A549 (cell line): ENCODE data around the gene DYNLRB1. TPM values are rescaled to one million over a fixed set of nuclear protein-coding genes. Genes with fewer than 3 reads are reported as not detected.

Experiments
- ATAC-seq, 2 experiments: fragments of 200-7000 bp in 1 of 2; fragments of >200 bp in 1 of 2; cut with Nextera tagmentation in 1 of 2; cut with Tn5 transposase in 1 of 2; 3 replicates each; pipeline versions ENCODE4 v1.8.0 to v1.9.1; 2018 to 2020; ENCODE audit warnings: mild to moderate bottlenecking in 1 of 2, moderate library complexity in 1 of 2
- CTCF ChIA-PET: fragments of 300-600 bp; sonication (Branson Sonifier 250); formaldehyde crosslinking; extraction: SDS; loops from one replicate; lab custom pipeline; 2021; ENCODE audit warnings: antibody characterized with exemption, inconsistent platforms; lab: Yijun Ruan, JAX
- POLR2A ChIA-PET: fragments of 350-600 bp; formaldehyde crosslinking; extraction: SDS; loops from one replicate; lab custom pipeline; 2021; ENCODE audit warnings: antibody characterized with exemption, inconsistent platforms; lab: Yijun Ruan, JAX
- DNase-seq, 2 experiments: peaks; one replicate each; pipeline versions ENCODE4 v3.0.0 to v3.0.0-alpha.2; 2011 to 2016; ENCODE audit warnings: low read depth in 1 of 2, low spot score in 1 of 2
- FAIRE-seq: peaks from 2 replicates; lab custom pipeline; 2011; peaks lifted over from hg19 to GRCh38; lab: Jason Lieb, UNC
- H3K27ac ChIP-seq, 2 experiments: fragments of >200 bp; sonication (Bioruptor Twin); formaldehyde crosslinking; 3 replicates each; pipeline ENCODE4 v1.5.1; 2016 to 2017
- H3K4me1 ChIP-seq: fragments of >200 bp; sonication (Bioruptor Twin); formaldehyde crosslinking; 3 replicates; pipeline ENCODE4 v1.6.1; 2016
- H3K4me2 ChIP-seq: fragments of >200 bp; sonication (Bioruptor Twin); formaldehyde crosslinking; 3 replicates; pipeline ENCODE4 v1.6.1; 2016
- H3K4me3 ChIP-seq: fragments of >200 bp; sonication (Bioruptor Twin); formaldehyde crosslinking; 3 replicates; pipeline ENCODE4 v1.5.1; 2016
- H3K9me3 ChIP-seq: fragments of >200 bp; sonication (Bioruptor Twin); formaldehyde crosslinking; 3 replicates; pipeline ENCODE4 v1.6.1; 2016
- CHD4 ChIP-seq: fragments of 200-600 bp; sonication (generic); IDR thresholded peaks from 2 replicates; pipeline ENCODE4 v1.6.1; 2016; ENCODE audit warnings: antibody characterized with exemption, mild to moderate bottlenecking, borderline replicate concordance
- HOXA7 ChIP-seq: fragments of 250-450 bp; sonication (Bioruptor Pico); IDR thresholded peaks from 2 replicates; pipeline ENCODE4 v1.5.0; 2020; ENCODE audit warnings: mild to moderate bottlenecking, moderate library complexity
- JUNB ChIP-seq: fragments of >200 bp; sonication (Bioruptor Twin); formaldehyde crosslinking; IDR thresholded peaks from 2 replicates; pipeline ENCODE4 v1.6.1; 2016
- KDM5A ChIP-seq: fragments of 200-600 bp; sonication (generic); IDR thresholded peaks from 2 replicates; pipeline ENCODE4 v1.6.1; 2016; ENCODE audit warnings: antibody characterized with exemption, mild to moderate bottlenecking
- NPAS2 ChIP-seq: fragments of 250-450 bp; sonication (Bioruptor Pico); IDR thresholded peaks from 2 replicates; pipeline ENCODE4 v1.8.0; 2022; ENCODE audit warnings: mild to moderate bottlenecking, moderate library complexity, borderline replicate concordance
- NR3C1 ChIP-seq: fragments of >200 bp; sonication (Bioruptor Twin); formaldehyde crosslinking; IDR thresholded peaks from 3 replicates; pipeline ENCODE4 v1.6.1; 2017
- RAD21 ChIP-seq, 2 experiments: fragments of >200 bp in 1 of 2; sonication (Bioruptor Twin) in 1 of 2; formaldehyde crosslinking in 1 of 2; IDR thresholded peaks in 1 of 2; conservative IDR thresholded peaks in 1 of 2; 2 replicates in 1 of 2; 3 replicates in 1 of 2; pipeline ENCODE4 v1.6.1; 2012 to 2018; ENCODE audit warnings: inconsistent platforms in 1 of 2
- RARB ChIP-seq: fragments of 250-450 bp; sonication (Bioruptor Pico); IDR thresholded peaks from 2 replicates; pipeline ENCODE4 v1.8.0; 2021; ENCODE audit warnings: mild to moderate bottlenecking, moderate library complexity
- RCOR1 ChIP-seq: fragments of 150-350 bp; IDR thresholded peaks from 2 replicates; pipeline ENCODE4 v1.6.1; 2014; ENCODE audit warnings: antibody characterized with exemption, low read length, low read depth
- SMC3 ChIP-seq: fragments of >200 bp; sonication (Bioruptor Twin); formaldehyde crosslinking; IDR thresholded peaks from 3 replicates; pipeline ENCODE4 v1.6.1; 2018; ENCODE audit warnings: inconsistent platforms
- ZC3H11A ChIP-seq: fragments of 450-650 bp; IDR thresholded peaks from 2 replicates; pipeline ENCODE4 v1.6.1; 2014; ENCODE audit warnings: antibody characterized with exemption, mild to moderate bottlenecking
- ZNF302 ChIP-seq: fragments of 250-450 bp; sonication (Bioruptor Pico); IDR thresholded peaks from 2 replicates; pipeline ENCODE4 v1.9.0; 2021; ENCODE audit warnings: inconsistent platforms, mild to moderate bottlenecking, moderate library complexity
- ZSCAN20 ChIP-seq: fragments of 250-450 bp; sonication (Bioruptor Pico); IDR thresholded peaks from 2 replicates; pipeline ENCODE4 v1.8.0; 2022; ENCODE audit warnings: mild to moderate bottlenecking, moderate library complexity
- WGBS: methylation state at CpG from one replicate; pipeline ENCODE4 v1.1.6; 2017; ENCODE audit errors: missing lambda C conversion rate; 5-methylcytosine and 5-hydroxymethylcytosine counted together
- polyA plus RNA-seq, 4 experiments: library from polyadenylated mRNA; depleted of rRNA in 3 of 4; stranded (reverse); fragments of >200 nt; fragmentation: RNase III in 1 of 4; extraction: RNeasy Plus Mini Kit Qiagen cat#74134 plus additional on column Dnase treatment in 1 of 4; gene quantifications; 2 replicates in 3 of 4; 3 replicates in 1 of 4; pipeline ENCODE4 v1.2.3, GENCODE V29; 2011 to 2017
- TF ChIP-seq, protein P1 (sequence below): fragments of >200 bp; sonication (Bioruptor Twin); formaldehyde crosslinking; IDR thresholded peaks from 3 replicates; pipeline ENCODE4 v1.5.1; 2016
- TF ChIP-seq, protein P2 (sequence below): IDR thresholded peaks from 2 replicates; pipeline ENCODE4 v1.6.1; 2012
- TF ChIP-seq, protein P3 (sequence below): fragments of 200-600 bp; sonication (generic); IDR thresholded peaks from 2 replicates; pipeline ENCODE4 v1.6.1; 2016; ENCODE audit warnings: antibody characterized with exemption, mild to moderate bottlenecking, moderate library complexity

The DYNLRB1 gene
- polyA plus RNA-seq, 2 of the 4 experiments (the other 2 are of a cell fraction), result 148 to 211 TPM

DNA sequence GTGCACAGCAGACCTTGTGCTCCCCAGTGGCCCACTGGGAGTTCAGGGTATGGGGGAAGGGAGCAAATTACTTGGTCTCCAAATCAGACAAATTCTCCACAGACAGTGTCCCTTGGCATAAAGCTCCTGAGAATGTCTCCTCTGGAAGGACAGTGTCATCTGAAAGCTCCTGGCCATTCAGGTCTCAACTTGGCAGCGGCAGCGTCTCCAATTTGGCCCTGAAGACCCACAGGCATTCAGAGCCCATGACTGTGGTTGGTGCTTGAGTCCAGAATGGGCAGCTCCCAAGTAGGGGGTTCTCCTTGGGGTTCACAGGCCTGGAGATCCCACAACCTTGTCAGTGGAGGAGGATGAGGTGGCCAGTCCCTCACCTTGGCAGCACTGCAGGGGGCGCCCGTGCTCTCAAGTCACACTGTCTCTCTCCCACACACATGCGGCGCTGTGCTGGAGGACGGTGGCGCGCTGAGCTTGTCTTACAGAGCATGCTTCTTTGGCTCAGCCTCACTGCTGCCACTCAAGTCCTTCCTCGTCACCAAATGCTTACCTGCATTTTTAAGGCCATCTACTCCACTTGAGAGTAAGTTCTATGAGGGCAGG, 20.7 kb downstream of the DYNLRB1 start:
- FAIRE-seq (no peak), DNase-seq (peak in 1 of 2 experiments; percentile 76), ATAC-seq (peak; percentile 82 to 85)
- ChIA-PET CTCF (interaction anchor here (0.5 to 5.3 kb wide), 19 partner anchors 7 to 1215 kb away, joined by 3 to 35 read pairs (median 3); partner anchors contain the start of gene MAP1LC3A), POLR2A (no interaction called here)
- Histone ChIP-seq H3K27ac (no peak overlapping the region), H3K4me1 (no peaks in the 10 kb centered on the region), H3K4me3 (no peak overlapping the region), H3K9me3 (no peaks in the 10 kb centered on the region), H3K4me2 (no peak overlapping the region)
- TF ChIP-seq ZC3H11A, result no peak
- TF ChIP-seq, protein P1, sequence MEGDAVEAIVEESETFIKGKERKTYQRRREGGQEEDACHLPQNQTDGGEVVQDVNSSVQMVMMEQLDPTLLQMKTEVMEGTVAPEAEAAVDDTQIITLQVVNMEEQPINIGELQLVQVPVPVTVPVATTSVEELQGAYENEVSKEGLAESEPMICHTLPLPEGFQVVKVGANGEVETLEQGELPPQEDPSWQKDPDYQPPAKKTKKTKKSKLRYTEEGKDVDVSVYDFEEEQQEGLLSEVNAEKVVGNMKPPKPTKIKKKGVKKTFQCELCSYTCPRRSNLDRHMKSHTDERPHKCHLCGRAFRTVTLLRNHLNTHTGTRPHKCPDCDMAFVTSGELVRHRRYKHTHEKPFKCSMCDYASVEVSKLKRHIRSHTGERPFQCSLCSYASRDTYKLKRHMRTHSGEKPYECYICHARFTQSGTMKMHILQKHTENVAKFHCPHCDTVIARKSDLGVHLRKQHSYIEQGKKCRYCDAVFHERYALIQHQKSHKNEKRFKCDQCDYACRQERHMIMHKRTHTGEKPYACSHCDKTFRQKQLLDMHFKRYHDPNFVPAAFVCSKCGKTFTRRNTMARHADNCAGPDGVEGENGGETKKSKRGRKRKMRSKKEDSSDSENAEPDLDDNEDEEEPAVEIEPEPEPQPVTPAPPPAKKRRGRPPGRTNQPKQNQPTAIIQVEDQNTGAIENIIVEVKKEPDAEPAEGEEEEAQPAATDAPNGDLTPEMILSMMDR, result peak; percentile 46
- peak; percentile 38 to 58; a peak in 3 of 5 replicates for TF ChIP-seq RAD21 (conservative IDR thresholded peaks at IDR 0.05 in 1 of 2, IDR thresholded peaks at IDR 0.05 in 1 of 2)
- TF ChIP-seq SMC3, result peak; percentile 53; the same call in 2 of the 3 replicates
- WGBS, result 71% methylated on average over 10 of the region's 10 CpGs

DNA sequence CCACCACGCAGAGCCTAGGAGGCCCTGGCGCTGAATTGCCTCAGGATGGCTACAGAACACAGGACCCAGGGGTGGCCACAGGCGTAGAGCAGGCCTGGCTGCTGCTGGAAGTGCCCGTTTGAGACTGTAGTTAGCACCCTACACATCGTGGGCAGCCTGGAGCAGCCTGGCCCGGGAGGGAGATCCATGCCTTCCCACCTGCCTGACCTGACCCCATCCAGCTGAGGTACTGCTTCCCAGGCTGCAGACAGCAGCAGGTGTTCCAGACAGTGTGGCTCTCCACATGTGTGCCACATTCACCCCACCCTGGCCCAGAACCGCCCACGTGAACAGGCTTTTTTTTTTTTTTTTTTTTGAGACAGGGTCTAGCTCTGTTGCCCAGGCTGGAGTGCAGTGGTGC, 21.4 kb downstream of the DYNLRB1 start:
- Histone ChIP-seq H3K4me3 (no peak overlapping the region), H3K27ac (no peak overlapping the region), H3K4me2 (no peak overlapping the region), H3K9me3 (no peaks in the 10 kb centered on the region), H3K4me1 (no peaks in the 10 kb centered on the region)
- POLR2A ChIA-PET, result interaction anchor here (1.3 kb wide), 1 partner anchor 22 kb away, joined by 3 read pairs; the partner anchor contains the start of gene DYNLRB1
- 91% methylated on average over 8 of the region's 8 CpGs for WGBS
- TF ChIP-seq NR3C1 (no peak), JUNB (no peak), ZNF302 (CRISPR knock-in tag) (no peak), HOXA7 (CRISPR knock-in tag) (no peak), NPAS2 (CRISPR knock-in tag) (no peak), RAD21 (conservative IDR thresholded peaks at IDR 0.05 in 1 of 2, IDR thresholded peaks at IDR 0.05 in 1 of 2) (no peak), RCOR1 (no peak), CHD4 (no peak), ZSCAN20 (no peak)
- TF ChIP-seq, protein P2, sequence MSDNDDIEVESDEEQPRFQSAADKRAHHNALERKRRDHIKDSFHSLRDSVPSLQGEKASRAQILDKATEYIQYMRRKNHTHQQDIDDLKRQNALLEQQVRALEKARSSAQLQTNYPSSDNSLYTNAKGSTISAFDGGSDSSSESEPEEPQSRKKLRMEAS, result no peak
- DNase-seq (no peak), ATAC-seq (peak in 1 of 2 experiments; percentile 15; a peak in 2 of 6 replicates), FAIRE-seq (no peak)
- CTCF ChIA-PET, result interaction anchor here (0.5 to 5.3 kb wide), 16 partner anchors 7 to 298 kb away, joined by 3 to 35 read pairs (median 4); partner anchors contain the start of gene MAP1LC3A

DNA sequence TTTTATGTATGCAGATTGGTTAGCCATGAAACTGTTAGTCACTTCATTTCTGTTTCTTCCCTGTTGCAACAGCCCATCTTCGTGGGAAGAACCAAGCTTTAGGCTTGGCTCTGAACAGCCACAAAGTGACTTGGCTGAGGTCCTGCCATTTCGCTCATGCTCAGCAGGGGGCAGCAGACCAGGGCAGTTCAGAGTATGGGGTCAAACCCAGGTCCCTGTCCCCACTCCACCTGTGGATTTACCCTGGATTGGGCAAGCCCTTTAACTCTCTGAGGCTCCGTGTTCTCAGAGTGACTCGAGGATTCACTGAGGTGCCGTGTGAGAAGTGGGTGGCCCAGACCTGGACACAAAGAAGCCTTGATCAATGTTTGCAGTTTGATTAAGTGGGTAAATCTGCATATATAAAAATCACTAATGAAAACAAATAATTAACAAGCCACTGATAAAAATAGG, 22.5 kb downstream of the DYNLRB1 start:
- Histone ChIP-seq H3K4me1 (no peaks in the 10 kb centered on the region), H3K9me3 (no peaks in the 10 kb centered on the region), H3K4me3 (no peak overlapping the region), H3K27ac (no peak overlapping the region), H3K4me2 (no peak overlapping the region)
- POLR2A ChIA-PET, result interaction anchor here (1.3 kb wide), 1 partner anchor 23 kb away, joined by 3 read pairs; the partner anchor contains the start of gene DYNLRB1
- peak; percentile 52 to 69; a peak in 3 of 6 replicates for ATAC-seq
- CTCF ChIA-PET, result interaction anchor here (0.6 to 5.3 kb wide), 23 partner anchors 8 to 348 kb away, joined by 3 to 35 read pairs (median 4); no protein-coding TSS in a partner anchor
- TF ChIP-seq SMC3, result peak; percentile 65
- TF ChIP-seq, protein P3, sequence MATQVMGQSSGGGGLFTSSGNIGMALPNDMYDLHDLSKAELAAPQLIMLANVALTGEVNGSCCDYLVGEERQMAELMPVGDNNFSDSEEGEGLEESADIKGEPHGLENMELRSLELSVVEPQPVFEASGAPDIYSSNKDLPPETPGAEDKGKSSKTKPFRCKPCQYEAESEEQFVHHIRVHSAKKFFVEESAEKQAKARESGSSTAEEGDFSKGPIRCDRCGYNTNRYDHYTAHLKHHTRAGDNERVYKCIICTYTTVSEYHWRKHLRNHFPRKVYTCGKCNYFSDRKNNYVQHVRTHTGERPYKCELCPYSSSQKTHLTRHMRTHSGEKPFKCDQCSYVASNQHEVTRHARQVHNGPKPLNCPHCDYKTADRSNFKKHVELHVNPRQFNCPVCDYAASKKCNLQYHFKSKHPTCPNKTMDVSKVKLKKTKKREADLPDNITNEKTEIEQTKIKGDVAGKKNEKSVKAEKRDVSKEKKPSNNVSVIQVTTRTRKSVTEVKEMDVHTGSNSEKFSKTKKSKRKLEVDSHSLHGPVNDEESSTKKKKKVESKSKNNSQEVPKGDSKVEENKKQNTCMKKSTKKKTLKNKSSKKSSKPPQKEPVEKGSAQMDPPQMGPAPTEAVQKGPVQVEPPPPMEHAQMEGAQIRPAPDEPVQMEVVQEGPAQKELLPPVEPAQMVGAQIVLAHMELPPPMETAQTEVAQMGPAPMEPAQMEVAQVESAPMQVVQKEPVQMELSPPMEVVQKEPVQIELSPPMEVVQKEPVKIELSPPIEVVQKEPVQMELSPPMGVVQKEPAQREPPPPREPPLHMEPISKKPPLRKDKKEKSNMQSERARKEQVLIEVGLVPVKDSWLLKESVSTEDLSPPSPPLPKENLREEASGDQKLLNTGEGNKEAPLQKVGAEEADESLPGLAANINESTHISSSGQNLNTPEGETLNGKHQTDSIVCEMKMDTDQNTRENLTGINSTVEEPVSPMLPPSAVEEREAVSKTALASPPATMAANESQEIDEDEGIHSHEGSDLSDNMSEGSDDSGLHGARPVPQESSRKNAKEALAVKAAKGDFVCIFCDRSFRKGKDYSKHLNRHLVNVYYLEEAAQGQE, result no peak
- TF ChIP-seq, protein P1, result peak; percentile 72
- peak; percentile 49 to 59 for TF ChIP-seq RAD21 (conservative IDR thresholded peaks at IDR 0.05 in 1 of 2, IDR thresholded peaks at IDR 0.05 in 1 of 2)
- 0 out of 2 replicates have a peak, but pooled peaks have one; percentile 60 for TF ChIP-seq RARB (CRISPR knock-in tag)
- TF ChIP-seq KDM5A, result no peak
- TF ChIP-seq, all 56 proteins: peak for 4
- WGBS, result 35% methylated on average over 5 of the region's 5 CpGs
- DNase-seq, result peak in 1 of 2 experiments; percentile 64
- no peak for FAIRE-seq
